KMS-11 (cell line): Measurements from ENCODE around the gene CDC42EP1.

Experiments used
- H2AFZ ChIP-seq: fragments of 200-600 bp; sonication (generic); 2 replicates; pipeline ENCODE4 v1.6.1; 2016; ENCODE audit warnings: antibody characterized with exemption, mixed run types, low read depth
- H3K27ac ChIP-seq: fragments of 200-600 bp; sonication (generic); 2 replicates; pipeline ENCODE4 v1.6.1; 2016; ENCODE audit warnings: mild to moderate bottlenecking, mixed run types
- H3K27me3 ChIP-seq: fragments of 200-600 bp; sonication (generic); 2 replicates; pipeline ENCODE4 v1.6.1; 2017; ENCODE audit warnings: mild to moderate bottlenecking, low read depth, mixed run types, moderate library complexity; ENCODE audit not compliant: insufficient read depth
- H3K36me3 ChIP-seq: fragments of 200-600 bp; sonication (generic); 2 replicates; pipeline ENCODE4 v1.6.1; 2017; ENCODE audit warnings: mild to moderate bottlenecking, mixed run types; ENCODE audit not compliant: insufficient read depth
- H3K4me1 ChIP-seq: fragments of 200-600 bp; sonication (generic); 2 replicates; pipeline ENCODE4 v1.6.1; 2016; ENCODE audit warnings: mild to moderate bottlenecking, low read depth, mixed run types; ENCODE audit not compliant: poor library complexity, severe bottlenecking
- H3K4me2 ChIP-seq: fragments of 200-600 bp; sonication (generic); 2 replicates; pipeline ENCODE4 v1.7.0; 2016; ENCODE audit warnings: mild to moderate bottlenecking, mixed run types
- H3K4me3 ChIP-seq: fragments of 200-600 bp; sonication (generic); IDR thresholded peaks from 2 replicates; pipeline ENCODE4 v1.6.1; 2017; ENCODE audit warnings: low read depth, low read length, mixed read lengths; ENCODE audit not compliant: insufficient read depth
- H3K79me2 ChIP-seq: fragments of 200-600 bp; sonication (generic); 2 replicates; pipeline ENCODE4 v1.6.1; 2016; ENCODE audit warnings: low read depth, mixed run types; ENCODE audit not compliant: insufficient read depth
- H3K9ac ChIP-seq: fragments of 200-600 bp; sonication (generic); 2 replicates; pipeline ENCODE4 v1.6.1; 2016; ENCODE audit warnings: mild to moderate bottlenecking, mixed run types
- H4K20me1 ChIP-seq: fragments of 200-600 bp; sonication (generic); 2 replicates; pipeline ENCODE4 v1.6.1; 2016; ENCODE audit warnings: mild to moderate bottlenecking, mixed run types; ENCODE audit not compliant: insufficient read depth
- TF ChIP-seq, protein P1 (sequence below): fragments of 200-600 bp; sonication (generic); conservative IDR thresholded peaks from 2 replicates; pipeline ENCODE4 v1.6.1; 2017; ENCODE audit warnings: low read depth, mild to moderate bottlenecking, antibody characterized with exemption, low read length, moderate library complexity, mixed read lengths

CDC42EP1 gene

DNA sequence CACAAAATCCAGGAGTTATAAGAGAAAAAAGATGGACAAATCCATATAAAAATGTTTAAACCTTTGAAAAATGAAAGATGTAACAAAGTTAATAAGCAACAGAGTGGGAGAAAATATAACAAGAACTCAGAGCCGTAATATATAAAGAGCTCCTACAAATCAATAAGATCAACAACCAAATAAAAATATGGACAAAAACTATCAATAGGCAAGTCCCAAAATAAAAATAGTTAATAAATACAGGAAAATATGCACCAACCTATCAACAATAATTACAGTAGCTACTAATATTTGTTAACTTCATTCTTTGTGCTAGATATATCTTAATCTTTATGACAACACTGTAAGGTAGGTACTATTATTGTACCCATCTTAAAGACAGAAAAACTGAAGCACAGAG is 43.8 kb upstream of the CDC42EP1 start:
- no peaks in the 10 kb centered on the region for H3K79me2 ChIP-seq
- no peaks in the 10 kb centered on the region for H4K20me1 ChIP-seq
- H3K27me3 ChIP-seq, result peaks cover 22% of the 10 kb centered on the region
- no peak overlapping the region for H3K4me3 ChIP-seq
- H3K4me2 ChIP-seq, result no peak overlapping the region
- H2AFZ ChIP-seq, result no peak overlapping the region
- no peaks in the 10 kb centered on the region for H3K4me1 ChIP-seq
- no peak overlapping the region for H3K27ac ChIP-seq
- TF ChIP-seq, protein P1, sequence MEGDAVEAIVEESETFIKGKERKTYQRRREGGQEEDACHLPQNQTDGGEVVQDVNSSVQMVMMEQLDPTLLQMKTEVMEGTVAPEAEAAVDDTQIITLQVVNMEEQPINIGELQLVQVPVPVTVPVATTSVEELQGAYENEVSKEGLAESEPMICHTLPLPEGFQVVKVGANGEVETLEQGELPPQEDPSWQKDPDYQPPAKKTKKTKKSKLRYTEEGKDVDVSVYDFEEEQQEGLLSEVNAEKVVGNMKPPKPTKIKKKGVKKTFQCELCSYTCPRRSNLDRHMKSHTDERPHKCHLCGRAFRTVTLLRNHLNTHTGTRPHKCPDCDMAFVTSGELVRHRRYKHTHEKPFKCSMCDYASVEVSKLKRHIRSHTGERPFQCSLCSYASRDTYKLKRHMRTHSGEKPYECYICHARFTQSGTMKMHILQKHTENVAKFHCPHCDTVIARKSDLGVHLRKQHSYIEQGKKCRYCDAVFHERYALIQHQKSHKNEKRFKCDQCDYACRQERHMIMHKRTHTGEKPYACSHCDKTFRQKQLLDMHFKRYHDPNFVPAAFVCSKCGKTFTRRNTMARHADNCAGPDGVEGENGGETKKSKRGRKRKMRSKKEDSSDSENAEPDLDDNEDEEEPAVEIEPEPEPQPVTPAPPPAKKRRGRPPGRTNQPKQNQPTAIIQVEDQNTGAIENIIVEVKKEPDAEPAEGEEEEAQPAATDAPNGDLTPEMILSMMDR, result no peak
- no peaks in the 10 kb centered on the region for H3K36me3 ChIP-seq
- H3K9ac ChIP-seq, result no peak overlapping the region

DNA sequence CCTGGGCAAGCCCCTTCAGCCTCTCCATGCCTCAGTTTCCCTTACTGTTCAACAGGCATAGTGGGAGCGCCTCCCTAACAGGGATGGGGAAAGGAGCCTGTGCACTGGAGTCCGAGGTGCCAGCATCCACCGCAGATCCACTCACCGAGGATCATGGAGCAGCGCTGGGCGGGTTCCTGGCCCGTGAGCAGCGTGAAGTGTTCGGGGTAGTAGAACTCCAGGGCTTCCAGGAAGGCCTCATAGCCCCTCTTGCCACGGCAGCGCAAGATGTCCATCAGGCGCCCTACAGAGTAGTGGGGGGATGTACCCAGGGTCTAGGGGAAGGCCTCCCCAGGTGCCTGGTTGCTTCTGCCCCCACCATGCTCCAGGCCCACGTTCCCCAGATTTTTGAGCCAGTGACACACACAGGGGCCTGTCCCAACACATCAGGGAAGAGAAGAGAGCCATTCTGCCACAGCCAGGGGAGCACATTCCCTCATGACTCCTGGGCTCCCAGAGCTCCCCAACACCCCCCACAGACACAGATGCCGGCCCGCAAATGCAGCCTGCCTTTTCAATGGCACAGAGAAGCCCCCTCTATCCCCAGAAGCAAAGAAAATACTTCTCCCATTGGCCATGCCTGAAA is 42.3 kb upstream of the CDC42EP1 start:
- Histone ChIP-seq H3K79me2 (no peaks in the 10 kb centered on the region), H4K20me1 (no peaks in the 10 kb centered on the region), H3K4me1 (no peaks in the 10 kb centered on the region), H2AFZ (no peak overlapping the region), H3K4me3 (no peak overlapping the region), H3K27me3 (peaks cover 33% of the 10 kb centered on the region), H3K4me2 (no peak overlapping the region), H3K9ac (no peak overlapping the region), H3K27ac (no peak overlapping the region), H3K36me3 (no peaks in the 10 kb centered on the region)
- TF ChIP-seq, protein P1, result no peak

DNA sequence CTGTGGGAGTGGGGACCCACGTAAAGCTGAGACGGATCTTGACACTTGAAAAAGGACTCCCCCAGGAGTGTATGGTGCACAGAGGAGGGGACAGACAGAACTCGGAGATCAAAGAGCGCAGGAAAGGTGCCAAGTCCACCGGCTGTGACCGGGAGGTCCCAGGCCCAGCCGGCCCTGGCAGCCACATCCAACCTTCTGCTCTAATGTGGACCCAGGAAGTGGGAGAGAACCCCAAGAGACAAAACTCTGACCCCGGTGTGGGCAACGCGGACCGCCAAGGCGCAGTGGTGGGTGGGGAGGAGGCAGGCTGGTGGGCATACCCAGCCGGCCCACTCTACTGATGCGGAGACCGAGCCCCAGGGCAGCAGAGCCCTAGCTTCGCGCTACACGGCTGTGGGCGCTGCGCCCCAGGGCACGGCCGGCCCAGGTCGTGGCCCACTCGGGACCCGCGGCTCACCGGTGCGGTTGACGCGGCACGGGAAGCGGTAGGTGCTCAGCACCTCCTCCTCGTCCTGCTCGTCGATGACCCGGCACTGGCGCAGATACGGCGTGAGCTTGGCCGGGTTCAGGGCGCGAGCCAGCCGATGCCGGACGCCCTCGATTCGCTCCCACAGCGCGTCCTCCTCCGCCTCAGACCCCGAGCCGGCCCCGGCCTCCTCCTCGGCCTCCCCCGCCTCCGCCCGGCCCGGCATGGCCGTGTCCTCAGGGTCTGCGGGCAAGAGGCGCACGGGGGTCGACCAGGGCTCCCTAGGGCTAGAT is 41.6 kb upstream of the CDC42EP1 start:
- H3K36me3 ChIP-seq, result no peaks in the 10 kb centered on the region
- TF ChIP-seq, protein P1, result no peak
- peak overlapping the region; percentile 14; the same call in 1 of the 2 replicates for H2AFZ ChIP-seq
- no peaks in the 10 kb centered on the region for H3K4me1 ChIP-seq
- no peak overlapping the region for H3K4me3 ChIP-seq
- no peak overlapping the region for H3K27ac ChIP-seq
- no peaks in the 10 kb centered on the region for H3K79me2 ChIP-seq
- no peak overlapping the region for H3K4me2 ChIP-seq
- H4K20me1 ChIP-seq, result no peaks in the 10 kb centered on the region
- no peak overlapping the region for H3K9ac ChIP-seq
- peaks cover 40% of the 10 kb centered on the region for H3K27me3 ChIP-seq

- H3K4me2 ChIP-seq, result no peak within 1 kb of the TSS
- no peak within 1 kb of the TSS for H3K27ac ChIP-seq
- no peaks in the 10 kb centered on the region for H3K4me1 ChIP-seq
- H2AFZ ChIP-seq, result peak within 1 kb of the TSS; percentile 26; the same call in 1 of the 2 replicates
- TF ChIP-seq, protein P1, result no peak
- no peaks in the 10 kb centered on the region for H3K79me2 ChIP-seq
- no peaks in the 10 kb centered on the region for H3K36me3 ChIP-seq
- no peaks in the 10 kb centered on the region for H4K20me1 ChIP-seq
- peaks cover 48% of the 10 kb centered on the region for H3K27me3 ChIP-seq
- H3K9ac ChIP-seq, result no peak within 1 kb of the TSS
- H3K4me3 ChIP-seq, result no peak within 1 kb of the TSS
These were observed 40.7 kb upstream of the CDC42EP1 start, which contains the start of gene CARD10 for GRCh38 chr22:37519268-37520195. Gene CARD10, minus strand, starts transcription at chr22:37519415. Its CDS starts 215 bp downstream, at chr22:37519200.
